ENCODE data around the gene MEX3B. TPM values are rescaled to one million over a fixed set of nuclear protein-coding genes. Genes with fewer than 3 reads are reported as not detected.

MEX3B gene
- total and polyA plus RNA-seq, 9 of the 15 experiments (the other 6 are each of a cell fraction or from before 2014, with no cell fraction given) = 0.94 to 12.8 (median 3.6) TPM

DNA sequence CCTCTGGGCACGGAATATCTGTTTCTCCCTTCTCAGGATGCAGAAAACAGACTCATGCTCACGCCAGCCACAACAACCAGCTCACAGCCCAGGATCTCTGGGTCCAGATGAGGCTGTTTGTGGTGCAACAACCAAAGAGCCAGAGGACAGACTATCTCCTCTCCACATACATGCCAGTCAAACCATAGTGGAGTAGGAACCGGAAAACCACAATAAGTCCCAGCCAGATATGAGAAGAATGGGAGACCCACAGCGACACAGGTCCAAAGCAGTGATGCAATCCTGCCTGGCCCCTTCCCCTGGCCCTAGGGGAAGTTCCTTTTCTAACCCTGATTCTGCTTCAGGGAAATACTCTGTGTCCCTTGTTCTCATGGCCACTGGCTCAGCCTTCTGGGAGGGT is 27.6 kb downstream of the MEX3B start (continued):
- TF ChIP-seq MTF1 (CRISPR knock-in tag; IDR thresholded peaks at IDR 0.05; ENCODE audit: borderline replicate concordance) (no peak), OTX1 (CRISPR knock-in tag; IDR thresholded peaks at IDR 0.05) (no peak), ZNF318 (IDR thresholded peaks at IDR 0.05; ENCODE audit: borderline replicate concordance in 1 of 2, low read depth in 1 of 2) (no peak), DDX20 (tag; IDR thresholded peaks at IDR 0.05; ENCODE audit: low read depth) (no peak), ZFP36 (IDR thresholded peaks at IDR 0.05; ENCODE audit: low read depth, low read length, partially characterized antibody) (no peak), TAL1 (IDR thresholded peaks at IDR 0.05) (peak; percentile 81), ZNF431 (CRISPR knock-in tag; IDR thresholded peaks at IDR 0.05) (no peak), SMARCA5 (IDR thresholded peaks at IDR 0.05) (no peak), CXXC5 (CRISPR knock-in tag; IDR thresholded peaks at IDR 0.05) (no peak), TRIM24 (IDR thresholded peaks at IDR 0.05) (peak; percentile 85 to 90), GABPA (tag; conservative IDR thresholded peaks at IDR 0.05; ENCODE audit: low read depth) (peak; percentile 63), MYNN (IDR thresholded peaks at IDR 0.05) (0 out of 2 replicates have a peak, but pooled peaks have one; percentile 36), MYNN (CRISPR knock-in tag; IDR thresholded peaks at IDR 0.05) (no peak), GATAD2B (IDR thresholded peaks at IDR 0.05; ENCODE audit: borderline replicate concordance) (0 out of 2 replicates have a peak, but pooled peaks have one; percentile 19), POLR2AphosphoS5 (IDR thresholded peaks at IDR 0.05; ENCODE audit: control insufficient read depth, insufficient read depth, low read depth, low read length) (peak; percentile 49; the same call in 1 of the 2 replicates), RNF2 (IDR thresholded peaks at IDR 0.05) (peak; percentile 76; the same call in 1 of the 2 replicates), ATF7 (IDR thresholded peaks at IDR 0.05) (peak; percentile 83), ZFP1 (CRISPR knock-in tag; IDR thresholded peaks at IDR 0.05) (no peak)
- TF ChIP-seq, protein P1, sequence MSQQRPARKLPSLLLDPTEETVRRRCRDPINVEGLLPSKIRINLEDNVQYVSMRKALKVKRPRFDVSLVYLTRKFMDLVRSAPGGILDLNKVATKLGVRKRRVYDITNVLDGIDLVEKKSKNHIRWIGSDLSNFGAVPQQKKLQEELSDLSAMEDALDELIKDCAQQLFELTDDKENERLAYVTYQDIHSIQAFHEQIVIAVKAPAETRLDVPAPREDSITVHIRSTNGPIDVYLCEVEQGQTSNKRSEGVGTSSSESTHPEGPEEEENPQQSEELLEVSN (IDR thresholded peaks at IDR 0.05; ENCODE audit: borderline replicate concordance in 1 of 2, extremely low read depth in 1 of 2, insufficient read depth in 1 of 2, insufficient read length in 1 of 2, low read depth in 1 of 2, low read length in 1 of 2, poor library complexity in 1 of 2, severe bottlenecking in 1 of 2) = no peak
